ENCODE measurements around the gene PLD5. TPM values are rescaled to one million over a fixed set of nuclear protein-coding genes. Genes with fewer than 3 reads are reported as not detected.
"Not testable (repeated sequence)": the region's sequence is repeated elsewhere in the genome, so short reads cannot be mapped to it uniquely, and the experiment has no call there.

Gene PLD5
- total and polyA plus RNA-seq, 3 donors from 2014 or later = 0.63 to 1.7 (median 0.81) TPM

- WGBS, 2 donors = 93 to 97% methylated on average over 2 of the region's 2 CpGs
- Histone ChIP-seq H3K4me3 (no peak overlapping the region), H3K36me3 (ENCODE audit: low read depth, missing control alignments) (no peaks in the 10 kb centered on the region), H3K9me3 (no peaks in the 10 kb centered on the region), H3K4me1 (no peaks in the 10 kb centered on the region), H3K27me3 (no peaks in the 10 kb centered on the region), H3K27ac (no peak overlapping the region)
- intact Hi-C loops (cut with DNase I; ENCODE audit: low total_unique reads) = no loop called here
- no peak for DNase-seq
- TF ChIP-seq CTCF (IDR thresholded peaks at IDR 0.05) = no peak
- no peak for TF ChIP-seq POLR2A (IDR thresholded peaks at IDR 0.05)
Measured at GRCh38 chr1:242189591-242189990, 334.9 kb downstream of the PLD5 start.

GRCh38 chr1:242187816-242188215 lies 336.7 kb downstream of the PLD5 start:
- Histone ChIP-seq H3K4me1 (no peaks in the 10 kb centered on the region), H3K27me3 (no peaks in the 10 kb centered on the region), H3K36me3 (ENCODE audit: low read depth, missing control alignments) (no peaks in the 10 kb centered on the region), H3K4me3 (no peak overlapping the region), H3K27ac (no peak overlapping the region), H3K9me3 (no peaks in the 10 kb centered on the region)
- WGBS, 2 donors = 85 to 93% methylated on average over 5 of the region's 5 CpGs
- TF ChIP-seq CTCF (IDR thresholded peaks at IDR 0.05) (no peak), POLR2A (IDR thresholded peaks at IDR 0.05) (no peak)
- intact Hi-C loops (cut with DNase I; ENCODE audit: low total_unique reads) = no loop called here
- DNase-seq = no peak

- Histone ChIP-seq H3K9me3 (no peaks in the 10 kb centered on the region), H3K27ac (no peak overlapping the region), H3K4me3 (no peak overlapping the region), H3K36me3 (ENCODE audit: low read depth, missing control alignments) (no peaks in the 10 kb centered on the region), H3K4me1 (no peaks in the 10 kb centered on the region), H3K27me3 (no peaks in the 10 kb centered on the region)
- intact Hi-C loops (cut with DNase I; ENCODE audit: low total_unique reads) = no loop called here
- DNase-seq = no peak
- 69 to 77% methylated on average over 1 of the region's 1 CpG for WGBS, 2 donors
- TF ChIP-seq POLR2A (IDR thresholded peaks at IDR 0.05) (no peak), CTCF (IDR thresholded peaks at IDR 0.05) (no peak)
Measured at GRCh38 chr1:242187171-242187570, 337.3 kb downstream of the PLD5 start.

- no peaks in the 10 kb centered on the region for H3K4me1 ChIP-seq
- no peak overlapping the region for H3K4me3 ChIP-seq
- 81 to 85% methylated on average over 3 of the region's 3 CpGs for WGBS, 2 donors
- no peaks in the 10 kb centered on the region for H3K36me3 ChIP-seq (ENCODE audit: low read depth, missing control alignments)
- DNase-seq = no peak
- H3K27ac ChIP-seq = no peak overlapping the region
- H3K27me3 ChIP-seq = no peaks in the 10 kb centered on the region
- intact Hi-C loops (cut with DNase I; ENCODE audit: low total_unique reads) = no loop called here
- no peak for TF ChIP-seq CTCF (IDR thresholded peaks at IDR 0.05)
- no peak for TF ChIP-seq POLR2A (IDR thresholded peaks at IDR 0.05)
- no peaks in the 10 kb centered on the region for H3K9me3 ChIP-seq
Measured at GRCh38 chr1:242185731-242186130, 338.8 kb downstream of the PLD5 start.

GRCh38 chr1:242184955-242185354 lies 339.5 kb downstream of the PLD5 start:
- Histone ChIP-seq H3K36me3 (ENCODE audit: low read depth, missing control alignments) (no peaks in the 10 kb centered on the region), H3K9me3 (no peaks in the 10 kb centered on the region), H3K27ac (no peak overlapping the region), H3K4me3 (no peak overlapping the region), H3K4me1 (no peaks in the 10 kb centered on the region), H3K27me3 (no peaks in the 10 kb centered on the region)
- no peak for DNase-seq
- no peak for TF ChIP-seq CTCF (IDR thresholded peaks at IDR 0.05)
- no peak for TF ChIP-seq POLR2A (IDR thresholded peaks at IDR 0.05)
- 77 to 86% methylated on average over 4 of the region's 4 CpGs for WGBS, 2 donors
- intact Hi-C loops (cut with DNase I; ENCODE audit: low total_unique reads) = no loop called here

- intact Hi-C loops (cut with DNase I; ENCODE audit: low total_unique reads); H3K4me1 ChIP-seq; DNase-seq; H3K27me3 ChIP-seq; H3K9me3 ChIP-seq; H3K4me3 ChIP-seq; H3K27ac ChIP-seq; H3K36me3 ChIP-seq (ENCODE audit: low read depth, missing control alignments): not testable (repeated sequence)
- 75 to 78% methylated on average over 5 of the region's 5 CpGs for WGBS, 2 donors
Measured at GRCh38 chr1:242179767-242180166, 344.7 kb downstream of the PLD5 start.

All from testis (tissue), 3 donors.